IMR-90 (cell line): ENCODE measurements around the gene GUCY2F.

Experiments used
- BHLHE40 ChIP-seq: fragments of 150-350 bp; IDR thresholded peaks from 2 replicates; pipeline ENCODE4 v1.6.1; 2016; ENCODE audit warnings: mild to moderate bottlenecking, low read depth, low read length
- CEBPB ChIP-seq: IDR thresholded peaks from 2 replicates; pipeline ENCODE4 v1.6.1; 2012; ENCODE audit warnings: low read depth, low read length, improper control_type of control experiment
- CHD1 ChIP-seq: IDR thresholded peaks from 2 replicates; pipeline ENCODE4 v1.6.1; 2012; ENCODE audit warnings: low read depth, low read length, improper control_type of control experiment
- MAFK ChIP-seq: IDR thresholded peaks from 2 replicates; pipeline ENCODE4 v1.6.1; 2012; ENCODE audit warnings: low read depth, low read length, improper control_type of control experiment
- MAZ ChIP-seq: IDR thresholded peaks from 2 replicates; pipeline ENCODE4 v1.6.1; 2012; ENCODE audit warnings: low read depth, mild to moderate bottlenecking, low read length, improper control_type of control experiment, moderate library complexity, borderline replicate concordance
- NFE2L2 ChIP-seq: fragments of 150-350 bp; IDR thresholded peaks from 2 replicates; pipeline ENCODE4 v1.6.1; 2016; ENCODE audit warnings: low read depth, mild to moderate bottlenecking, low read length
- POLR2A ChIP-seq: IDR thresholded peaks from 2 replicates; pipeline ENCODE4 v1.6.1; 2012; ENCODE audit warnings: mild to moderate bottlenecking, low read depth, low read length
- RAD21 ChIP-seq: IDR thresholded peaks from 2 replicates; pipeline ENCODE4 v1.6.1; 2012; ENCODE audit warnings: low read length, improper control_type of control experiment
- RCOR1 ChIP-seq: IDR thresholded peaks from 2 replicates; pipeline ENCODE4 v1.6.1; 2012; ENCODE audit warnings: mild to moderate bottlenecking, low read length, improper control_type of control experiment; ENCODE audit not compliant: insufficient replicate concordance
- RFX5 ChIP-seq: IDR thresholded peaks from 2 replicates; pipeline ENCODE4 v1.8.0; 2012; ENCODE audit warnings: low read depth, mild to moderate bottlenecking, low read length, moderate library complexity
- SMC3 ChIP-seq: fragments of 150-350 bp; IDR thresholded peaks from 2 replicates; pipeline ENCODE4 v1.6.1; 2016; ENCODE audit warnings: low read depth, mild to moderate bottlenecking, antibody characterized with exemption, low read length, moderate library complexity
- TF ChIP-seq, protein P1 (sequence below): conservative IDR thresholded peaks from 2 replicates; pipeline ENCODE4 v1.5.1; 2012; ENCODE audit warnings: mild to moderate bottlenecking, low read depth, low read length, improper control_type of control experiment
- TF ChIP-seq, protein P2 (sequence below): fragments of 150-350 bp; IDR thresholded peaks from 2 replicates; pipeline ENCODE4 v1.6.1; 2017; ENCODE audit warnings: mild to moderate bottlenecking, antibody characterized with exemption, low read length, low read depth

- TF ChIP-seq POLR2A (no peak), MAFK (no peak), SMC3 (no peak), RAD21 (no peak), MAZ (no peak), NFE2L2 (no peak), CEBPB (no peak), BHLHE40 (no peak), RFX5 (no peak), CHD1 (no peak), RCOR1 (no peak)
- TF ChIP-seq, protein P1, sequence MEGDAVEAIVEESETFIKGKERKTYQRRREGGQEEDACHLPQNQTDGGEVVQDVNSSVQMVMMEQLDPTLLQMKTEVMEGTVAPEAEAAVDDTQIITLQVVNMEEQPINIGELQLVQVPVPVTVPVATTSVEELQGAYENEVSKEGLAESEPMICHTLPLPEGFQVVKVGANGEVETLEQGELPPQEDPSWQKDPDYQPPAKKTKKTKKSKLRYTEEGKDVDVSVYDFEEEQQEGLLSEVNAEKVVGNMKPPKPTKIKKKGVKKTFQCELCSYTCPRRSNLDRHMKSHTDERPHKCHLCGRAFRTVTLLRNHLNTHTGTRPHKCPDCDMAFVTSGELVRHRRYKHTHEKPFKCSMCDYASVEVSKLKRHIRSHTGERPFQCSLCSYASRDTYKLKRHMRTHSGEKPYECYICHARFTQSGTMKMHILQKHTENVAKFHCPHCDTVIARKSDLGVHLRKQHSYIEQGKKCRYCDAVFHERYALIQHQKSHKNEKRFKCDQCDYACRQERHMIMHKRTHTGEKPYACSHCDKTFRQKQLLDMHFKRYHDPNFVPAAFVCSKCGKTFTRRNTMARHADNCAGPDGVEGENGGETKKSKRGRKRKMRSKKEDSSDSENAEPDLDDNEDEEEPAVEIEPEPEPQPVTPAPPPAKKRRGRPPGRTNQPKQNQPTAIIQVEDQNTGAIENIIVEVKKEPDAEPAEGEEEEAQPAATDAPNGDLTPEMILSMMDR = no peak
- TF ChIP-seq, protein P2, sequence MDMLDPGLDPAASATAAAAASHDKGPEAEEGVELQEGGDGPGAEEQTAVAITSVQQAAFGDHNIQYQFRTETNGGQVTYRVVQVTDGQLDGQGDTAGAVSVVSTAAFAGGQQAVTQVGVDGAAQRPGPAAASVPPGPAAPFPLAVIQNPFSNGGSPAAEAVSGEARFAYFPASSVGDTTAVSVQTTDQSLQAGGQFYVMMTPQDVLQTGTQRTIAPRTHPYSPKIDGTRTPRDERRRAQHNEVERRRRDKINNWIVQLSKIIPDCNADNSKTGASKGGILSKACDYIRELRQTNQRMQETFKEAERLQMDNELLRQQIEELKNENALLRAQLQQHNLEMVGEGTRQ = no peak
These were observed 136.0 kb downstream of the GUCY2F start for GRCh38 chrX:109345856-109346255.
